ENCODE data around the gene HSPA12B.
"Not testable (repeated sequence)": the region's sequence is repeated elsewhere in the genome, so short reads cannot be mapped to it uniquely, and the experiment has no call there.

Gene HSPA12B

DNA sequence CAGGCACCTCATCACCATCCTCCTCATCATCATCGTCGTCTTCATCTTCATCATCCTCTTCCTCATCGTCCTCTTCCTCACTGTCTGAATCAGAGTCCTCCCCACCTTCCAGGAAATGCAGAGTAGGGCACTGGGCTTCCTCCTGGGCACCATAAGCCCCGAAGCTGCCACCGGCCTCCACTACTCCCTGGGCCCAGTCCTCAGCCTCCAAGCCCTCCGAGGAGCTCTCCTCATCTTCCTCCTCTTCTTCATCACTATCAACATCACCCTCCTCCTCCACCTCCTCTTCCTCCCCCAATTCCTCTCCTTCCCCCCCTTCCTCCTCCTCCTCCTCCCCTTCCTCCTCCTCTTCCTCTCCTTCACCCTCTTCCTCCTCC lies 52.4 kb downstream of the HSPA12B start:
- DNase-seq (ENCODE audit: low read depth): no peak
- TF ChIP-seq, protein P1, sequence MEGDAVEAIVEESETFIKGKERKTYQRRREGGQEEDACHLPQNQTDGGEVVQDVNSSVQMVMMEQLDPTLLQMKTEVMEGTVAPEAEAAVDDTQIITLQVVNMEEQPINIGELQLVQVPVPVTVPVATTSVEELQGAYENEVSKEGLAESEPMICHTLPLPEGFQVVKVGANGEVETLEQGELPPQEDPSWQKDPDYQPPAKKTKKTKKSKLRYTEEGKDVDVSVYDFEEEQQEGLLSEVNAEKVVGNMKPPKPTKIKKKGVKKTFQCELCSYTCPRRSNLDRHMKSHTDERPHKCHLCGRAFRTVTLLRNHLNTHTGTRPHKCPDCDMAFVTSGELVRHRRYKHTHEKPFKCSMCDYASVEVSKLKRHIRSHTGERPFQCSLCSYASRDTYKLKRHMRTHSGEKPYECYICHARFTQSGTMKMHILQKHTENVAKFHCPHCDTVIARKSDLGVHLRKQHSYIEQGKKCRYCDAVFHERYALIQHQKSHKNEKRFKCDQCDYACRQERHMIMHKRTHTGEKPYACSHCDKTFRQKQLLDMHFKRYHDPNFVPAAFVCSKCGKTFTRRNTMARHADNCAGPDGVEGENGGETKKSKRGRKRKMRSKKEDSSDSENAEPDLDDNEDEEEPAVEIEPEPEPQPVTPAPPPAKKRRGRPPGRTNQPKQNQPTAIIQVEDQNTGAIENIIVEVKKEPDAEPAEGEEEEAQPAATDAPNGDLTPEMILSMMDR (conservative IDR thresholded peaks at IDR 0.05; ENCODE audit: low read depth, low read length): no peak
- no peak overlapping the region for H3K4me3 ChIP-seq (ENCODE audit: low read length)

DNA sequence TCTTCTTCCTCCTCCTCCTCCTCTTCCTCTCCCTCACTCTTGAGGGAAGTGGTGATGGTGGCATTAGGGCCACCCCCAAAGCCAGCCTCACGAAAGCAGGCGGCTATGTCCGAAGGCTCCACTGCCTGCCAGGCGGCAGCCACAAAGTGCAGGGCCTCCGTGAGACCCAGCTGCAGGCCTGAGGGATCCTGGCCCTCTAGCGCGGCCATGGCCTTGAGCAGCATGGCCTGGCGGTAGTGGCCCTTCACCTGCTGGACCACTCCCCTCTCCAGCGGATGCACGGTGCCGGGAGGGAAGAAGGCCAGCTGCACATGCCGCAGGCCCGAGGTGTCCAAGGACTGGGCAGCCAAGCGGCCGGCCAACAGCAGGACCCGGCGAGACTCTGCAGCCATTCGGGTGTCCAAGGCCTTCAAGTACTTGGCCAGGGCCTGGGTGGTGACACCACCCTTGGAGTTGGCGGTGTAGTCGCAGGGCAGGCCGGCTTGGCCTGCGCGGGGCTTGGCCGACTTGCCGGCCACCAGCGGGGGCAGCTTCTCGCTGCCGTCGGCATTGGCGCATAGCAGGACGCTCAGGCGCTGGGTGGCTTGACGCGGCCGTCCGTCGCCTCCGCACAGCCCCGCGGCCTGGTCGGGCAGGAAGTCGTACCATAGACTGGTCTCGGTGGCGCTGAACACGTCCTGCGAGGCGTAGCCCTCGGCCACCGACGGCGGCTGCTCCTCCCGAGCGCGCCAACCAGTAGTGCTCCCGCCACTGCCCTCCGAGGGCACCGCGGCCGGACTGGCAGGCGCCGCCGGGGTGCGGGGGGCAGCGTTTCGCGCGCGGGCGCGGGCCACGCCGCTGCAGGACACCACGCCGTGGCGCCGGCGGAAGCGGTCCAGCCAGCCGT lies 53.0 kb downstream of the HSPA12B start:
- DNase-seq (ENCODE audit: low read depth): no peak
- H3K4me3 ChIP-seq (ENCODE audit: low read length): peak overlapping the region; percentile 60
- TF ChIP-seq, protein P1 (conservative IDR thresholded peaks at IDR 0.05; ENCODE audit: low read depth, low read length): no peak

DNA sequence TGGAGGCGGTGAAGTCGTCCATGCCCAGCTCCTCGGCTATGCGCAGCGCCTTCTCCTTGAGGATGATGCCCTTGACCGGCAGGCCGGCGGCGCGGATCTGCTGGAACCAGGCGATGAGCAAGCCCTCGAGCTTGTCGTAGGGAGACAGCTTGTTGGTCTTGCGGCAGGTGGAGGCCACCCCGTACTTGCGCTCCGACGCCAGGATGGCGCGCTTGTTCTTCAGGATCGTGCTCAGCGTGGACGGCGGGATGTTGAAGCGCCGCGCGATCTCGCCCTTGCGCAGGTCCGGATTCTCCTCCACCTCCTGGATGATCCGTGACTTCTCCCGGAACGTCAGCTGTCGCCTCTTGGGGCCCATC lies 53.6 kb downstream of the HSPA12B start:
- TF ChIP-seq, protein P1 (conservative IDR thresholded peaks at IDR 0.05; ENCODE audit: low read depth, low read length): no peak
- DNase-seq (ENCODE audit: low read depth): no peak
- H3K4me3 ChIP-seq (ENCODE audit: low read length): peak overlapping the region; percentile 60

DNA sequence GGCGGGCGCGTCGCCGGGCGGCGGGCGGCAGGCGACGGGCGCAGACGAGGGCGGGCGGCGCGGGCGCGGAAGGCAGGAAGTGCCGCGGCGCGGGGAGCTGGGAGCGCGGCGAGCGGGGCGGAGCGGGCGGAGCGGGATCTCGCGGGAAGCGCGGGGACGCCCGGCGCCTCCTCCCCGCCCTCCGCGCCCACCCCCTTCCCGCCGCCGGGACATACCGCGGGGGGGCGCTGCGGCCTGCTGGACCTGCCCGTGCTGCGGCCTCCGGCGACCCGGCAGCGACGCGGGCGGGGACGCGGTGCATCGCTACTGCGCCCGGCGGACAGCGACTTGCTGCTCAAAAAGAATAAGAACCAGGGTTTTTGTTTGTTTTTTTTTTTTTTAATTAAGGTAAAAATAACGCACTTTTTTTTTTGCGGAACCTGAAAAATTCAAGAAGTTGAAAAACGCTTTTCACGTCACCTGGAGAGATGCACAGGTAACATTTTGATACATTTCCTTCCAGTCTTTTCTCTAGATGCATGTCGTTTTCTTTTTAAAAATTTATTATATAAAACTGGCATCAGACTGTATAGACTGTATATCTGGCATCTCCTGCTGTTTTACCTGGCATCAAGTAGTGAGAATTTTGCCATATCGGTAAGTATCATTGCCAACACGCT lies 54.3 kb downstream of the HSPA12B start, which contains the start of gene CENPB:
TSS of gene CENPB (minus strand) at position 76 of the 659 bp plus-strand sequence. CDS start 257 bp downstream, outside the sequence.
- no peak for DNase-seq (ENCODE audit: low read depth)
- H3K4me3 ChIP-seq (ENCODE audit: low read length): peak within 1 kb of the TSS; percentile 60
- TF ChIP-seq, protein P1 (conservative IDR thresholded peaks at IDR 0.05; ENCODE audit: low read depth, low read length): peak; percentile 47

DNA sequence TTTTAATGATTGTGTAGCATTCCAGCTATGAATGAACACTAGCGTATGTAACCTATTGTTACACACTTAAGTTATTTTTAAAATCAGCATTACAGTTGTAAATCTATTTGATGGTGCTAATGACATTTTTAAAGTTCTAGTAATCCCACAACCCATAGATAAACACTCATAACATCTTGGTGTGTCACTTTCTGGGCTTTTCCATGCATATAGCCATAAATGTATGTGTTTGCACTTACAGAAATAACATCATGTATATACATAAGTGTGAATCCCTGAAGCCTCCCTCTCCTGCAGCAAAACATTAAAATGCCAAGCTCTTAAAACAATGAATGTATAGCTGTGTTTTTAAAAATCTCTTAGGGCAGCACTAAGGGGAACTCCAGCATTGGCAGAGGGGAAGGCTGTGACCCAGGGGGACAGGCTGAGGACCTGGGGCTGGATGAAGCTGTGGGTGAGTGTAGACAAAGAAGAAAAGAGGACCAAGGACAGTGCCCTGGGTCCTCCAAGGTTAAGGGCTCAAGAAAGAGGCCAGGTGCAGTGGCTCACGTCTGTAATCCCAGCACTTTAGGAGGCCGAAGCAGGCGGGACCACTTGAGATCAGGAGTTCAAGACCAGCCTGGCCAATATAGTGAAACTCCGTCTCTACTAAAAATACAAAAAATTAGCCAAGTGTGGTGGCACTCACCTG lies 55.0 kb downstream of the HSPA12B start:
- no peak overlapping the region for H3K4me3 ChIP-seq (ENCODE audit: low read length)
- TF ChIP-seq, protein P1 (conservative IDR thresholded peaks at IDR 0.05; ENCODE audit: low read depth, low read length): no peak
- DNase-seq (ENCODE audit: low read depth): no peak

DNA sequence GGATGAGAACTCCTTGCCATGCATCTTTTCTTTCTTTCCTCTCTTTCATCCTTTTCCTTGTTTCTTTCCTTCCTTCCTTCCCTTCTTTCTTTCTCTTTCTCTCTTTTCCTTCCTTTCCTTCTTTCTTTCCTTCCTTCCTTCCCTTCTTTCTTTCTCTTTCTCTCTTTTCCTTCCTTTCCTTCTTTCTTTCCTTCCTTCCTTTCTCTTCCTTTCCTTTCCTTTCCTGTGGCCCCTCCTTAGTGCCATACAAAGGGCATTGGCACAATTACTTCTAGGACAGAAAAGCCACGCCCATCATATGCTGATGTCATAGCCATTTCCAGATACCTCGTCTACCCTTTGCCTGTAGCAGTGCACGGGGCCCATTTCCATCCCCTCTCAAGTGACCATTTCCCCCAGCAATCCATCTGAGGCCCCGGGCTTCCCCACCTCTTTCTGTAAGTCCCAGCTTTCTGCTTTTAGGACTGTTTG lies 56.2 kb downstream of the HSPA12B start:
- TF ChIP-seq, protein P1 (conservative IDR thresholded peaks at IDR 0.05; ENCODE audit: low read depth, low read length): no peak
- no peak for DNase-seq (ENCODE audit: low read depth)
- no peak overlapping the region for H3K4me3 ChIP-seq (ENCODE audit: low read length)

DNA sequence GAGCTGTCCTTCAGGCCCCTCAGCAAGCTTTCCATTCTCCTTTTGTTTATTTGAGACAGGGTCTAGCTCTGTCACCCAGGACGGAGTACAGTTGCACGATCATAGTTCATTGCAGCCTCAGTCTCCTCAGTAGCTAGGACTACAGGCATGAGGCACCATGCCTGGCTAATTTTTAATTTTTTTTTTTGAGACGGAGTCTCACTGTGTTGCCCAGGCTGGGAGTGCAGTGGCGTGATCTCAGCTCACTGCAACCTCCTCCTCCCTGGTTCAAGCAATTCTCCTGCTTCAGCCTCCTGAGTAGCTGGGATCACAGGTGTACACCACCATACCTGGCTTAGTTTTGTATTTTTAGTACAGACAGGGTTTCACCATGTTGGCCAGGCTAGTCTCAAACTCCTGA lies 56.7 kb downstream of the HSPA12B start:
- DNase-seq (ENCODE audit: low read depth); H3K4me3 ChIP-seq (ENCODE audit: low read length): not testable (repeated sequence)

DNA sequence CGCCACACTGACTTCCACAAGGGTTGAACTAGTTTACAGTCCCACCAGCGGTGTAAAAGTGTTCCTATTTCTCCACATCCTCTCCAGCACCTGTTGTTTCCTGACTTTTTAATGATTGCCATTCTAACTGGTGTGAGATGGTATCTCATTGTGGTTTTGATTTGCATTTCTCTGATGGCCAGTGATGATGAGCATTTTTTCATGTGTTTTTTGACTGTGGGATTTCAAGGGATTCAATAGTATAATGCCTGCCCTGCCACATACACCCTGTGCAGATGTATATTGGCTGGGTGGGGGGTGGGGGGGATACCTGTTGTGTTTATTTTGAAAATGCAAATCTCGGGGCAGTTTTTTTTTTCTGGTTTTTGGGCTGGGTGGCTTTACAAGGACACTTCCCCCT lies 61.7 kb downstream of the HSPA12B start:
- not testable (repeated sequence) for DNase-seq (ENCODE audit: low read depth); H3K4me3 ChIP-seq (ENCODE audit: low read length)

Measured in retinal pigment epithelial cell (primary cell).